ENCODE data around the gene MEF2D. TPM values are rescaled to one million over a fixed set of nuclear protein-coding genes. Genes with fewer than 3 reads are reported as not detected.

MEF2D gene
- total and polyA plus RNA-seq, 2 donors (not counting 1 experiment from before 2014, with no cell fraction given) = 65.6 to 128 TPM

DNA sequence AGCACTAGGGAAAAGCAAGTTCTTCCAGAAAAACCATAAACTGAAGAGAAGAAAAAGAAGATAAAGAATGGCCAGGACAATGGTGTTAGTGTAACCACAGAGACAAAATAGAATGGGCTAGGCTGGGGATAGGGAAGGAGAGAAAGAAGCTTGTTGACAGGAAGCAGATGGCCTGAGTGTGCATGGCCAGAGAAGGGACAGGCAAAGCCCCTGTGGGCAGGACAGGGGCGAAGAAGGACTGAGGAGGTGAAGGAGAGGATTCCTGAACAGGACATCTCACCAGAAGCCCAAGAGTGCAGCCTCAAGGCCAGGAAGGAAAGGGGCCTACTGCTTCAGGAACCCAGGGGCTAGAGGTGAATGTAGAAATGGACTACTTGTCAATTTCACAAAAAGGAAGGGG is 42.5 kb upstream of the MEF2D start:
- Mint-ChIP-seq H3K4me3 (no peak overlapping the region), H3K27ac (no peak overlapping the region), H3K4me1 (no peaks in the 10 kb centered on the region), H3K27me3 (no peaks in the 10 kb centered on the region), H3K9me3 (ENCODE audit: insufficient read depth) (no peaks in the 10 kb centered on the region)
- ChIA-PET CTCF (interaction anchor here (0.6 to 1.7 kb wide), 3 partner anchors 29 to 42 kb away, joined by 3 to 4 read pairs (median 3); partner anchors contain the start of gene MEF2D), POLR2A (no interaction called here)
- no peak overlapping the region for H3K27ac ChIP-seq (ENCODE audit: low read length in 2 of 2)
- H3K36me3 ChIP-seq (replicated peaks in 1 of 2; ENCODE audit: control extremely low read depth in 1 of 2, control insufficient read depth in 1 of 2, extremely low read depth in 1 of 2, insufficient read depth in 2 of 2, low read length in 1 of 2) = no peaks in the 10 kb centered on the region
- ATAC-seq (ENCODE audit: low read depth) (no peak), DNase-seq (no peak)
- intact Hi-C loops (cut with micrococcal nuclease) = no loop called here
- no peak for TF ChIP-seq EZH2 (IDR thresholded peaks at IDR 0.05; ENCODE audit: borderline replicate concordance, insufficient read depth, low read depth, low read length, poor library complexity, severe bottlenecking)
- TF ChIP-seq, protein P1, sequence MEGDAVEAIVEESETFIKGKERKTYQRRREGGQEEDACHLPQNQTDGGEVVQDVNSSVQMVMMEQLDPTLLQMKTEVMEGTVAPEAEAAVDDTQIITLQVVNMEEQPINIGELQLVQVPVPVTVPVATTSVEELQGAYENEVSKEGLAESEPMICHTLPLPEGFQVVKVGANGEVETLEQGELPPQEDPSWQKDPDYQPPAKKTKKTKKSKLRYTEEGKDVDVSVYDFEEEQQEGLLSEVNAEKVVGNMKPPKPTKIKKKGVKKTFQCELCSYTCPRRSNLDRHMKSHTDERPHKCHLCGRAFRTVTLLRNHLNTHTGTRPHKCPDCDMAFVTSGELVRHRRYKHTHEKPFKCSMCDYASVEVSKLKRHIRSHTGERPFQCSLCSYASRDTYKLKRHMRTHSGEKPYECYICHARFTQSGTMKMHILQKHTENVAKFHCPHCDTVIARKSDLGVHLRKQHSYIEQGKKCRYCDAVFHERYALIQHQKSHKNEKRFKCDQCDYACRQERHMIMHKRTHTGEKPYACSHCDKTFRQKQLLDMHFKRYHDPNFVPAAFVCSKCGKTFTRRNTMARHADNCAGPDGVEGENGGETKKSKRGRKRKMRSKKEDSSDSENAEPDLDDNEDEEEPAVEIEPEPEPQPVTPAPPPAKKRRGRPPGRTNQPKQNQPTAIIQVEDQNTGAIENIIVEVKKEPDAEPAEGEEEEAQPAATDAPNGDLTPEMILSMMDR (IDR thresholded peaks at IDR 0.05) = no peak
- H3K4me2 ChIP-seq (replicated peaks; ENCODE audit: low read depth, low read length, poor library complexity, severe bottlenecking) = no peak overlapping the region
- no peaks in the 10 kb centered on the region for H4K20me1 ChIP-seq (ENCODE audit: control insufficient read depth, insufficient read depth, low read length, poor library complexity, severe bottlenecking)
- 86% methylated on average over 1 of the region's 1 CpG for WGBS (ENCODE audit: insufficient coverage)
- no peak overlapping the region for H2AFZ ChIP-seq (ENCODE audit: insufficient read depth, low read depth, low read length, poor library complexity, severe bottlenecking)
- H3K9me3 ChIP-seq (ENCODE audit: control extremely low read depth in 1 of 3, control insufficient read depth in 2 of 3, insufficient read depth in 1 of 3, low read length in 2 of 3) = no peaks in the 10 kb centered on the region
- no peak overlapping the region for H3K4me3 ChIP-seq (ENCODE audit: control extremely low read depth in 1 of 5, extremely low read depth in 1 of 5, insufficient read depth in 1 of 5, low read depth in 2 of 5, low read length in 4 of 5)
- no peak overlapping the region for H3K9ac ChIP-seq (ENCODE audit: low read length)
- H3K4me1 ChIP-seq (ENCODE audit: control insufficient read depth in 2 of 2, insufficient read depth in 2 of 2, low read length in 2 of 2) = no peaks in the 10 kb centered on the region
- no peaks in the 10 kb centered on the region for H3K79me2 ChIP-seq (ENCODE audit: control insufficient read depth, insufficient read depth, low read length)
- H3K27me3 ChIP-seq (replicated peaks in 1 of 4; ENCODE audit: control extremely low read depth in 1 of 4, control insufficient read depth in 3 of 4, insufficient read depth in 4 of 4, low read length in 3 of 4) = no peaks in the 10 kb centered on the region

DNA sequence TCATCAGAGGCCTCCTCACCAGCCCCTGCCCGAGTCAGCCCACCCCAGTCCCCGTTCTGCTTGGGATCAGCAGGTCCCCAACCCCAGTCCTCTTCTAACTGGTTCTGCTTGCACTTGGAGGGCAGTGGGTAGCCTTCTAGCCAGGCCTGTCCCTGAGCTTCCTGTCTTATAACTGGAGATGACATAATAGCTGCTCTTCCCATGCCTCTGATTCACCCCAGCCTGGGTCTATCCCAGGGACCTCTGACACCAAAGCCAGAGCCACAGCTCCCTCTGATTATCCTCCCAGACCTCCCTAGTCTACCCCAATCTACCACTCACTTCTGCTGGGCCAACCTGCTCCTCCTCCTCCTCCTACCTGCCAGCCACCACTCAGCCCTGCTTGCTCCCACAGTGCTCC is 40.4 kb upstream of the MEF2D start:
- CTCF ChIA-PET = interaction anchor here (1.7 kb wide), 1 partner anchor 9 kb away, joined by 4 read pairs; no protein-coding TSS in a partner anchor
- ATAC-seq (ENCODE audit: low read depth) (no peak), DNase-seq (no peak)
- Histone ChIP-seq H4K20me1 (ENCODE audit: control insufficient read depth, insufficient read depth, low read length, poor library complexity, severe bottlenecking) (no peaks in the 10 kb centered on the region), H3K27me3 (replicated peaks in 1 of 4; ENCODE audit: control extremely low read depth in 1 of 4, control insufficient read depth in 3 of 4, insufficient read depth in 4 of 4, low read length in 3 of 4) (no peaks in the 10 kb centered on the region), H3K27ac (ENCODE audit: low read length in 2 of 2) (no peak overlapping the region), H3K9me3 (ENCODE audit: control extremely low read depth in 1 of 3, control insufficient read depth in 2 of 3, insufficient read depth in 1 of 3, low read length in 2 of 3) (no peaks in the 10 kb centered on the region), H3K36me3 (replicated peaks in 1 of 2; ENCODE audit: control extremely low read depth in 1 of 2, control insufficient read depth in 1 of 2, extremely low read depth in 1 of 2, insufficient read depth in 2 of 2, low read length in 1 of 2) (no peaks in the 10 kb centered on the region), H3K4me3 (ENCODE audit: control extremely low read depth in 1 of 5, extremely low read depth in 1 of 5, insufficient read depth in 1 of 5, low read depth in 2 of 5, low read length in 4 of 5) (no peak overlapping the region), H3K4me2 (replicated peaks; ENCODE audit: low read depth, low read length, poor library complexity, severe bottlenecking) (no peak overlapping the region), H2AFZ (ENCODE audit: insufficient read depth, low read depth, low read length, poor library complexity, severe bottlenecking) (no peak overlapping the region), H3K79me2 (ENCODE audit: control insufficient read depth, insufficient read depth, low read length) (no peaks in the 10 kb centered on the region), H3K4me1 (ENCODE audit: control insufficient read depth in 2 of 2, insufficient read depth in 2 of 2, low read length in 2 of 2) (no peaks in the 10 kb centered on the region), H3K9ac (ENCODE audit: low read length) (no peak overlapping the region)
- POLR2A ChIA-PET = interaction anchor here (0.6 kb wide), 1 partner anchor 435 kb away, joined by 4 read pairs; no protein-coding TSS in a partner anchor
- no peak overlapping the region for H3K4me3 Mint-ChIP-seq
- H3K9me3 Mint-ChIP-seq (ENCODE audit: insufficient read depth) = no peaks in the 10 kb centered on the region
- no peaks in the 10 kb centered on the region for H3K4me1 Mint-ChIP-seq
- no peak overlapping the region for H3K27ac Mint-ChIP-seq
- no peak for TF ChIP-seq EZH2 (IDR thresholded peaks at IDR 0.05; ENCODE audit: borderline replicate concordance, insufficient read depth, low read depth, low read length, poor library complexity, severe bottlenecking)
- TF ChIP-seq, protein P1 (IDR thresholded peaks at IDR 0.05) = no peak
- no peaks in the 10 kb centered on the region for H3K27me3 Mint-ChIP-seq
- intact Hi-C loops (cut with micrococcal nuclease) = no loop called here
- 90% methylated on average over 2 of the region's 2 CpGs for WGBS (ENCODE audit: insufficient coverage)
